Upper lobe of left lung (tissue), 4 donors: ENCODE data around the gene KRT81.

Source experiments
- EP300 ChIP-seq, 4 donors: sonication (generic); formaldehyde crosslinking; IDR thresholded peaks; one replicate each; pipeline ENCODE4 v1.5.1; 2017; ENCODE audit warnings: antibody characterized with exemption in 4 of 4, control low read depth in 2 of 4
- POLR2A ChIP-seq, 4 donors: fragments of 450-650 bp; IDR thresholded peaks; one replicate each; pipeline ENCODE4 v1.5.1; 2016 to 2017; ENCODE audit warnings: antibody characterized with exemption in 4 of 4, mild to moderate bottlenecking in 2 of 4
- TF ChIP-seq, protein P1 (sequence below), 6 experiments: fragments of 450-650 bp in 4 of 6; fragments of 200-600 bp in 2 of 6; sonication (generic) in 2 of 6; IDR thresholded peaks; one replicate each; pipeline ENCODE4 v1.5.1; 2016 to 2019; ENCODE audit warnings: antibody characterized with exemption in 6 of 6

DNA sequence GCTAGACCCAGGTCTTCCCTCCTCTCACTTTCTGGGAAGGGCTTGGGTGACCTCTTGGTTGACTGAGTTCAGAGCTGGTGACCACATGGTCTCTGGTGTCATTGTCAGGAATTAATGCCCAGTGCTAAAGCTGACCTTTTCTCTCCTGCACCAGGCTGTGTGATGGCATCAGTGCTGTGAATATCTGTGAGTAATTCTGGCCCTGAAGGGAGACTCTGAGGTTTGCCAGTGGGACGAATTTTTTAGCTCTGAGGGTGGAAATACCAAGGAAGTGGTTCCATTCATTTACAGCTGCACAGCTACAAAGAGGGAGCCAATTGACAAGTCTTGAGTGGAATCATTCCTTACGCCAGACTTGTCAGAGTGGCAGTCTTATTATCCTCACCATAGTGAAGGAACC is 23.1 kb downstream of the KRT81 start:
- TF ChIP-seq POLR2A (IDR thresholded peaks at IDR 0.05), result no peak
- TF ChIP-seq, protein P1, sequence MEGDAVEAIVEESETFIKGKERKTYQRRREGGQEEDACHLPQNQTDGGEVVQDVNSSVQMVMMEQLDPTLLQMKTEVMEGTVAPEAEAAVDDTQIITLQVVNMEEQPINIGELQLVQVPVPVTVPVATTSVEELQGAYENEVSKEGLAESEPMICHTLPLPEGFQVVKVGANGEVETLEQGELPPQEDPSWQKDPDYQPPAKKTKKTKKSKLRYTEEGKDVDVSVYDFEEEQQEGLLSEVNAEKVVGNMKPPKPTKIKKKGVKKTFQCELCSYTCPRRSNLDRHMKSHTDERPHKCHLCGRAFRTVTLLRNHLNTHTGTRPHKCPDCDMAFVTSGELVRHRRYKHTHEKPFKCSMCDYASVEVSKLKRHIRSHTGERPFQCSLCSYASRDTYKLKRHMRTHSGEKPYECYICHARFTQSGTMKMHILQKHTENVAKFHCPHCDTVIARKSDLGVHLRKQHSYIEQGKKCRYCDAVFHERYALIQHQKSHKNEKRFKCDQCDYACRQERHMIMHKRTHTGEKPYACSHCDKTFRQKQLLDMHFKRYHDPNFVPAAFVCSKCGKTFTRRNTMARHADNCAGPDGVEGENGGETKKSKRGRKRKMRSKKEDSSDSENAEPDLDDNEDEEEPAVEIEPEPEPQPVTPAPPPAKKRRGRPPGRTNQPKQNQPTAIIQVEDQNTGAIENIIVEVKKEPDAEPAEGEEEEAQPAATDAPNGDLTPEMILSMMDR (IDR thresholded peaks at IDR 0.05), result no peak
- no peak for TF ChIP-seq EP300 (IDR thresholded peaks at IDR 0.05)
